RWPE1 (cell line): Measurements from ENCODE around the gene ABCA13.

Source experiments
- CTCF ChIA-PET: fragments of 350-600 bp; sonication (Branson Sonifier 250); formaldehyde crosslinking; extraction: SDS; loops from one replicate; lab custom pipeline; 2021; lab: Yijun Ruan, JAX
- POLR2A ChIA-PET: fragments of 400-600 bp; formaldehyde crosslinking; extraction: SDS; loops from one replicate; lab custom pipeline; 2020; ENCODE audit warnings: antibody characterized with exemption; ENCODE audit not compliant: low non-redundant PET; lab: Yijun Ruan, JAX
- DNase-seq: peaks from one replicate; pipeline ENCODE4 v3.0.0; 2012; ENCODE audit warnings: low spot score
- H3K27ac ChIP-seq: fragments of 450-650 bp; 2 replicates; pipeline ENCODE4 v1.5.1; 2017
- CTCF ChIP-seq: fragments of 450-650 bp; conservative IDR thresholded peaks from 2 replicates; pipeline ENCODE4 v1.5.1; 2017; ENCODE audit warnings: low read depth, mild to moderate bottlenecking

ABCA13 gene

GRCh38 chr7:48255046-48255445 lies 83.8 kb downstream of the ABCA13 start:
- ChIA-PET CTCF (no interaction called here), POLR2A (no interaction called here)
- no peak for TF ChIP-seq CTCF
- DNase-seq: no peak
- H3K27ac ChIP-seq: no peak overlapping the region

GRCh38 chr7:48259463-48260280 lies 88.4 kb downstream of the ABCA13 start:
- H3K27ac ChIP-seq: no peak overlapping the region
- ChIA-PET CTCF (no interaction called here), POLR2A (no interaction called here)
- DNase-seq: no peak
- no peak for TF ChIP-seq CTCF

- POLR2A ChIA-PET: no interaction called here
- no peak for DNase-seq
- no peak overlapping the region for H3K27ac ChIP-seq
- CTCF ChIA-PET: no interaction called here
- no peak for TF ChIP-seq CTCF
Measured at GRCh38 chr7:48261696-48262095, 90.4 kb downstream of the ABCA13 start.

GRCh38 chr7:48262606-48263310 lies 91.5 kb downstream of the ABCA13 start:
- no peak overlapping the region for H3K27ac ChIP-seq
- TF ChIP-seq CTCF: no peak
- ChIA-PET POLR2A (no interaction called here), CTCF (interaction anchor here (0.6 to 1.1 kb wide), 2 partner anchors 12 to 82 kb away, joined by 3 read pairs; no protein-coding TSS in a partner anchor)
- no peak for DNase-seq

- no peak overlapping the region for H3K27ac ChIP-seq
- CTCF ChIA-PET: interaction anchor here (1.1 kb wide), 1 partner anchor 12 kb away, joined by 3 read pairs; no protein-coding TSS in a partner anchor
- no peak for DNase-seq
- no peak for TF ChIP-seq CTCF
- POLR2A ChIA-PET: no interaction called here
Measured at GRCh38 chr7:48263311-48263650, 92.0 kb downstream of the ABCA13 start.

GRCh38 chr7:48269066-48269465 lies 97.8 kb downstream of the ABCA13 start:
- ChIA-PET POLR2A (no interaction called here), CTCF (no interaction called here)
- DNase-seq: no peak
- H3K27ac ChIP-seq: no peak overlapping the region
- no peak for TF ChIP-seq CTCF
